A549 treated with AZD2906 at 1 μM for 4 hours (cell line): ENCODE data around the gene ITIH5. TPM values are rescaled to one million over a fixed set of nuclear protein-coding genes. Genes with fewer than 3 reads are reported as not detected.

Source experiments
- total RNA-seq: library from RNA; stranded (reverse); fragments of 200-300 nt; extraction: Qiagen RNA extraction; gene quantifications from 5 replicates; pipeline ENCODE4 v1.2.3, GENCODE V29; 2022

Gene ITIH5
- total RNA-seq = 0.05 to 0.09 TPM (median 0.06 TPM) in 5 replicates

GRCh38 chr10:7666253-7667023, at the start of gene ITIH5:
ITIH5 (minus strand) TSS chr10:7666966; CDS start chr10:7666892, 74 bp downstream.

GRCh38 chr10:7703140-7703539, 36.4 kb upstream of the ITIH5 start, which contains the start of gene ITIH2:
ITIH2 (plus strand) TSS chr10:7703316; CDS start chr10:7703435, 119 bp downstream.

Other genes with a start within 250 kb of the ITIH5 start
- 0.19 to 0.32 TPM (median 0.29 TPM) in 5 replicates for gene ITIH2, start 36.4 kb upstream of the ITIH5 start, total RNA-seq
- 11.2 to 13.4 TPM (median 13.2 TPM) in 5 replicates for gene KIN, start 121.0 kb upstream of the ITIH5 start, total RNA-seq
- gene ATP5F1C, start 121.2 kb upstream of the ITIH5 start, total RNA-seq = 264 to 313 TPM (median 278 TPM) in 5 replicates
- 6.7 to 7.8 TPM (median 6.9 TPM) in 5 replicates for gene TAF3, start 151.5 kb upstream of the ITIH5 start, total RNA-seq